Measurements from ENCODE around the gene PHF2.
A peak's percentile ranks its signal among the peaks of the same experiment; 100 is the strongest.

PHF2 gene

GRCh38 chr9:93576258-93577077 is at the start of gene PHF2:
PHF2 (plus strand) TSS chr9:93576584; CDS start chr9:93576774, 190 bp downstream.
- no peak for DNase-seq (ENCODE audit: low spot score)

- peak; percentile 35 for DNase-seq (ENCODE audit: low spot score)
Measured at GRCh38 chr9:93531374-93531773, 45.0 kb upstream of the PHF2 start.

- no peak for DNase-seq (ENCODE audit: low spot score)
Measured at GRCh38 chr9:93532141-93532540, 44.2 kb upstream of the PHF2 start.

- peak; percentile 13 for DNase-seq (ENCODE audit: low spot score)
Measured at GRCh38 chr9:93533863-93534262, 42.5 kb upstream of the PHF2 start.

- DNase-seq (ENCODE audit: low spot score): no peak
Measured at GRCh38 chr9:93536167-93536566, 40.2 kb upstream of the PHF2 start.

- DNase-seq (ENCODE audit: low spot score): no peak
Measured at GRCh38 chr9:93536874-93537273, 39.5 kb upstream of the PHF2 start.

GRCh38 chr9:93540305-93540704 is 36.1 kb upstream of the PHF2 start:
- DNase-seq (ENCODE audit: low spot score): no peak

GRCh38 chr9:93541005-93541404 is 35.4 kb upstream of the PHF2 start:
- no peak for DNase-seq (ENCODE audit: low spot score)

- no peak for DNase-seq (ENCODE audit: low spot score)
Measured at GRCh38 chr9:93541581-93542349, 34.6 kb upstream of the PHF2 start.

- DNase-seq (ENCODE audit: low spot score): no peak
Measured at GRCh38 chr9:93543117-93543516, 33.3 kb upstream of the PHF2 start.

GRCh38 chr9:93546356-93546755 is 30.0 kb upstream of the PHF2 start:
- no peak for DNase-seq (ENCODE audit: low spot score)

- no peak for DNase-seq (ENCODE audit: low spot score)
Measured at GRCh38 chr9:93549611-93550010, 26.8 kb upstream of the PHF2 start.

- no peak for DNase-seq (ENCODE audit: low spot score)
Measured at GRCh38 chr9:93552923-93553322, 23.5 kb upstream of the PHF2 start.

GRCh38 chr9:93555370-93555769 is 21.0 kb upstream of the PHF2 start:
- no peak for DNase-seq (ENCODE audit: low spot score)

GRCh38 chr9:93557366-93558137 is 18.8 kb upstream of the PHF2 start:
- DNase-seq (ENCODE audit: low spot score): no peak

GRCh38 chr9:93558503-93558902 is 17.9 kb upstream of the PHF2 start:
- DNase-seq (ENCODE audit: low spot score): no peak

- no peak for DNase-seq (ENCODE audit: low spot score)
Measured at GRCh38 chr9:93560991-93561390, 15.4 kb upstream of the PHF2 start.

- no peak for DNase-seq (ENCODE audit: low spot score)
Measured at GRCh38 chr9:93562157-93562556, 14.2 kb upstream of the PHF2 start.

- DNase-seq (ENCODE audit: low spot score): no peak
Measured at GRCh38 chr9:93565089-93565488, 11.3 kb upstream of the PHF2 start.

GRCh38 chr9:93566408-93567270 is 9.7 kb upstream of the PHF2 start:
- DNase-seq (ENCODE audit: low spot score): peak; percentile 95

- DNase-seq (ENCODE audit: low spot score): no peak
Measured at GRCh38 chr9:93567271-93567959, 9.0 kb upstream of the PHF2 start.
